ENCODE measurements around the gene GRIK2. TPM values are rescaled to one million over a fixed set of nuclear protein-coding genes. Genes with fewer than 3 reads are reported as not detected.
A peak's percentile ranks its signal among the peaks of the same experiment; 100 is the strongest.
"Not testable (repeated sequence)": the region's sequence is repeated elsewhere in the genome, so short reads cannot be mapped to it uniquely, and the experiment has no call there.

GRIK2 gene
- total RNA-seq, 1 experiment from 2014 or later: 0.29 TPM

GRCh38 chr6:101633081-101633480 lies 239.6 kb downstream of the GRIK2 start:
- H3K27me3 ChIP-seq (replicated peaks; ENCODE audit: control insufficient read depth, insufficient read depth, low read length): no peaks in the 10 kb centered on the region
- ChIA-PET CTCF (no interaction called here), POLR2A (no interaction called here)
- no peaks in the 10 kb centered on the region for H3K4me1 ChIP-seq
- no peaks in the 10 kb centered on the region for H3K4me1 Mint-ChIP-seq (ENCODE audit: low read depth, unreplicated experiment)
- H3K9me3 Mint-ChIP-seq (ENCODE audit: unreplicated experiment): no peaks in the 10 kb centered on the region
- no peaks in the 10 kb centered on the region for H3K36me3 Mint-ChIP-seq (ENCODE audit: insufficient read depth, unreplicated experiment)
- DNase-seq: no peak
- no peaks in the 10 kb centered on the region for H3K9me3 ChIP-seq
- H3K27ac Mint-ChIP-seq (ENCODE audit: unreplicated experiment): no peak overlapping the region
- H3K36me3 ChIP-seq (ENCODE audit: control insufficient read depth, insufficient read depth, low read length): no peaks in the 10 kb centered on the region
- no peak overlapping the region for H3K4me3 Mint-ChIP-seq (ENCODE audit: unreplicated experiment)
- no peak for TF ChIP-seq CTCF (IDR thresholded peaks at IDR 0.05; ENCODE audit: insufficient read depth in 1 of 2, low read depth in 1 of 2, low read length in 1 of 2, severe bottlenecking in 1 of 2, unreplicated experiment in 1 of 2)
- H3K4me3 ChIP-seq (ENCODE audit: low read depth, low read length): no peak overlapping the region
- H3K27me3 Mint-ChIP-seq (ENCODE audit: insufficient read depth, unreplicated experiment): peaks cover 7% of the 10 kb centered on the region
- BruUV-seq (replicated peaks): no TSS peak
- intact Hi-C loops (cut with micrococcal nuclease; ENCODE audit: unreplicated experiment): no loop called here

- H3K27ac Mint-ChIP-seq (ENCODE audit: unreplicated experiment); H3K4me1 ChIP-seq; H3K4me3 ChIP-seq (ENCODE audit: low read depth, low read length); H3K4me1 Mint-ChIP-seq (ENCODE audit: low read depth, unreplicated experiment); CTCF ChIA-PET; H3K4me3 Mint-ChIP-seq (ENCODE audit: unreplicated experiment); intact Hi-C loops (cut with micrococcal nuclease; ENCODE audit: unreplicated experiment); POLR2A ChIA-PET; H3K27me3 ChIP-seq (replicated peaks; ENCODE audit: control insufficient read depth, insufficient read depth, low read length); BruUV-seq (replicated peaks); H3K9me3 Mint-ChIP-seq (ENCODE audit: unreplicated experiment); H3K9me3 ChIP-seq; H3K36me3 ChIP-seq (ENCODE audit: control insufficient read depth, insufficient read depth, low read length); H3K27me3 Mint-ChIP-seq (ENCODE audit: insufficient read depth, unreplicated experiment); H3K36me3 Mint-ChIP-seq (ENCODE audit: insufficient read depth, unreplicated experiment): not testable (repeated sequence)
- DNase-seq: peak in 1 of 2 experiments; percentile 10
Observed at GRCh38 chr6:101638865-101639264, 245.4 kb downstream of the GRIK2 start.

- Mint-ChIP-seq H3K9me3 (ENCODE audit: unreplicated experiment) (no peaks in the 10 kb centered on the region), H3K36me3 (ENCODE audit: insufficient read depth, unreplicated experiment) (no peaks in the 10 kb centered on the region), H3K27ac (ENCODE audit: unreplicated experiment) (no peak overlapping the region), H3K4me1 (ENCODE audit: low read depth, unreplicated experiment) (no peaks in the 10 kb centered on the region), H3K27me3 (ENCODE audit: insufficient read depth, unreplicated experiment) (peaks cover 5% of the 10 kb centered on the region), H3K4me3 (ENCODE audit: unreplicated experiment) (no peak overlapping the region)
- no peak for DNase-seq
- BruUV-seq (replicated peaks): no TSS peak
- no peak for TF ChIP-seq CTCF (IDR thresholded peaks at IDR 0.05; ENCODE audit: insufficient read depth in 1 of 2, low read depth in 1 of 2, low read length in 1 of 2, severe bottlenecking in 1 of 2, unreplicated experiment in 1 of 2)
- Histone ChIP-seq H3K4me3 (ENCODE audit: low read depth, low read length) (no peak overlapping the region), H3K36me3 (ENCODE audit: control insufficient read depth, insufficient read depth, low read length) (no peaks in the 10 kb centered on the region), H3K9me3 (no peaks in the 10 kb centered on the region), H3K4me1 (no peaks in the 10 kb centered on the region), H3K27me3 (replicated peaks; ENCODE audit: control insufficient read depth, insufficient read depth, low read length) (no peaks in the 10 kb centered on the region)
- intact Hi-C loops (cut with micrococcal nuclease; ENCODE audit: unreplicated experiment): loop anchor here (10.0 kb wide), 1 partner anchor 235 kb away; no protein-coding TSS in a partner anchor
- ChIA-PET CTCF (no interaction called here), POLR2A (no interaction called here)
Observed at GRCh38 chr6:101640131-101640530, 246.6 kb downstream of the GRIK2 start.

GRCh38 chr6:101645770-101646169 lies 252.3 kb downstream of the GRIK2 start:
- H3K4me3 ChIP-seq (ENCODE audit: low read depth, low read length): no peak overlapping the region
- Mint-ChIP-seq H3K27me3 (ENCODE audit: insufficient read depth, unreplicated experiment) (no peaks in the 10 kb centered on the region), H3K9me3 (ENCODE audit: unreplicated experiment) (no peaks in the 10 kb centered on the region), H3K36me3 (ENCODE audit: insufficient read depth, unreplicated experiment) (no peaks in the 10 kb centered on the region), H3K4me3 (ENCODE audit: unreplicated experiment) (no peak overlapping the region), H3K4me1 (ENCODE audit: low read depth, unreplicated experiment) (no peaks in the 10 kb centered on the region), H3K27ac (ENCODE audit: unreplicated experiment) (no peak overlapping the region)
- H3K27me3 ChIP-seq (replicated peaks; ENCODE audit: control insufficient read depth, insufficient read depth, low read length): no peaks in the 10 kb centered on the region
- H3K9me3 ChIP-seq: no peaks in the 10 kb centered on the region
- POLR2A ChIA-PET: no interaction called here
- CTCF ChIA-PET: no interaction called here
- no peaks in the 10 kb centered on the region for H3K4me1 ChIP-seq
- no TSS peak for BruUV-seq (replicated peaks)
- H3K36me3 ChIP-seq (ENCODE audit: control insufficient read depth, insufficient read depth, low read length): no peaks in the 10 kb centered on the region
- TF ChIP-seq CTCF (IDR thresholded peaks at IDR 0.05; ENCODE audit: insufficient read depth in 1 of 2, low read depth in 1 of 2, low read length in 1 of 2, severe bottlenecking in 1 of 2, unreplicated experiment in 1 of 2): no peak
- no peak for DNase-seq
- intact Hi-C loops (cut with micrococcal nuclease; ENCODE audit: unreplicated experiment): loop anchor here (10.0 kb wide), 1 partner anchor 241 kb away; no protein-coding TSS in a partner anchor
